Tibial artery (tissue), 4 donors: ENCODE data around the gene SPATA20.

Source experiments
- DNase-seq, 2 donors: peaks; one replicate each; pipeline ENCODE4 v3.0.0-alpha.2; 2019
- H3K27ac ChIP-seq, 2 donors: fragments of 200-600 bp; sonication (generic) in 1 of 2; 1 replicate in 1 of 2; 2 replicates in 1 of 2; pipeline ENCODE4 v1.5.1; 2018 to 2019; ENCODE audit warnings: mild to moderate bottlenecking in 1 of 2
- H3K27me3 ChIP-seq, 2 donors: fragments of 200-600 bp; sonication (generic) in 1 of 2; one replicate each; pipeline versions ENCODE4 v1.5.1 to v1.6.0; 2016 to 2019
- H3K36me3 ChIP-seq, 3 donors: fragments of 200-600 bp; sonication (generic) in 2 of 3; one replicate each; pipeline ENCODE4 v1.5.1; 2016 to 2019; ENCODE audit warnings: mild to moderate bottlenecking in 2 of 3
- H3K4me1 ChIP-seq, 4 donors: fragments of 200-600 bp; sonication (generic) in 2 of 4; 1 replicate in 3 of 4; 2 replicates in 1 of 4; pipeline ENCODE4 v1.5.1; 2016 to 2019
- H3K4me3 ChIP-seq, 2 donors: fragments of 200-600 bp; sonication (generic) in 1 of 2; 1 replicate in 1 of 2; 2 replicates in 1 of 2; pipeline ENCODE4 v1.5.1; 2018 to 2019; ENCODE audit warnings: mild to moderate bottlenecking in 2 of 2
- H3K9me3 ChIP-seq, 3 donors: fragments of 200-600 bp; sonication (generic) in 1 of 3; one replicate each; pipeline ENCODE4 v1.5.1; 2016 to 2019
- intact Hi-C: fragments of 100-400 bp; cut with DNase I; formaldehyde crosslinking; loops from one replicate; pipeline ENCODE4 v1.15.0; 2023; ENCODE audit warnings: low total_unique reads
- TF ChIP-seq, protein P1 (sequence below), 2 experiments: fragments of 200-600 bp in 1 of 2; fragments of 450-650 bp in 1 of 2; IDR thresholded peaks; one replicate each; pipeline ENCODE4 v1.5.1; 2017 to 2019; ENCODE audit warnings: antibody characterized with exemption in 2 of 2, mild to moderate bottlenecking in 1 of 2, moderate library complexity in 1 of 2

The SPATA20 gene

DNA sequence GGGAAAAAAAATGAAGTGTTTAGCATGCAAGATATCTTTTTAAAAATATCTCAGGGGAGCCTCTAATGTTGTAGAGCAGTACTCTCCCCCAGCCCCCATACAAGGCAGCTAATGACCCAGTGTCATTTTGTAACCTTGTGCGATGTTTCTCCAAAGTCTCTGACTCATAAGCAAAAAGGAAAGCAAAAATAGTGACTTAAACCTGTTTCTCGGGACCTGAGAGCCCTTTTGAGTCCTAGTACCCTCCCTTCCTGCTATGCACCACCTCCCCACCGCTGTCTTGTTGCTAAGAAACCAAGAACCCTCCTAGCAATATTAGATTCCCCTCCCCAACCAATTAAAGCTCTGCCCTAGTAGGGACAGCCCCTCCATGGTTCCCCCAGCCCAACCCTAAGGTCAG is 35.9 kb upstream of the SPATA20 start:
- H3K36me3 ChIP-seq = no peaks in the 10 kb centered on the region
- H3K9me3 ChIP-seq = no peaks in the 10 kb centered on the region
- no peak overlapping the region for H3K4me3 ChIP-seq
- intact Hi-C loops = no loop called here
- peaks cover 0 to 23% (median 9%) of the 10 kb centered on the region in 4 donors for H3K4me1 ChIP-seq
- TF ChIP-seq, protein P1, sequence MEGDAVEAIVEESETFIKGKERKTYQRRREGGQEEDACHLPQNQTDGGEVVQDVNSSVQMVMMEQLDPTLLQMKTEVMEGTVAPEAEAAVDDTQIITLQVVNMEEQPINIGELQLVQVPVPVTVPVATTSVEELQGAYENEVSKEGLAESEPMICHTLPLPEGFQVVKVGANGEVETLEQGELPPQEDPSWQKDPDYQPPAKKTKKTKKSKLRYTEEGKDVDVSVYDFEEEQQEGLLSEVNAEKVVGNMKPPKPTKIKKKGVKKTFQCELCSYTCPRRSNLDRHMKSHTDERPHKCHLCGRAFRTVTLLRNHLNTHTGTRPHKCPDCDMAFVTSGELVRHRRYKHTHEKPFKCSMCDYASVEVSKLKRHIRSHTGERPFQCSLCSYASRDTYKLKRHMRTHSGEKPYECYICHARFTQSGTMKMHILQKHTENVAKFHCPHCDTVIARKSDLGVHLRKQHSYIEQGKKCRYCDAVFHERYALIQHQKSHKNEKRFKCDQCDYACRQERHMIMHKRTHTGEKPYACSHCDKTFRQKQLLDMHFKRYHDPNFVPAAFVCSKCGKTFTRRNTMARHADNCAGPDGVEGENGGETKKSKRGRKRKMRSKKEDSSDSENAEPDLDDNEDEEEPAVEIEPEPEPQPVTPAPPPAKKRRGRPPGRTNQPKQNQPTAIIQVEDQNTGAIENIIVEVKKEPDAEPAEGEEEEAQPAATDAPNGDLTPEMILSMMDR (IDR thresholded peaks at IDR 0.05) = no peak
- DNase-seq = no peak
- H3K27ac ChIP-seq = no peak overlapping the region
- H3K27me3 ChIP-seq = no peaks in the 10 kb centered on the region

DNA sequence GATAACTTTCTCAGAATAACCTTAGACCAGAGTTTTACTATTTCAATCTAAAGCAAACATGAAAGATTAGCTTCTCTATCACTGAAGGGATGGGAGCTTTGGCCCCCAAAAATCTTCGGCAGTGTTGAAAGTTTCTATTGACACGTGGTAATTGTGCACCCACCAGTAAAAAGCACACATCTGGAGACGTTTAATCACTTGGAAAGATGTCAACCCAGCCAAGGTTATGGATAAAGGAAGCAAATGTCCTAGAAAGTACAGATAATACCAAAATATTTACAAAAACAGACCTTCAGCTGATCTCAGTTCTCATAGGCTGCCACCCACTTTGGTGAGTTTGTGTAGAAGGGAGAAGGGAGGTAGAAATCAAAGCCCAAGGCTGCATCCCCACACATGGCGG is 33.5 kb upstream of the SPATA20 start:
- H3K27ac ChIP-seq = no peak overlapping the region
- intact Hi-C loops = no loop called here
- peaks cover 0 to 13% (median 4%) of the 10 kb centered on the region in 4 donors for H3K4me1 ChIP-seq
- no peak overlapping the region for H3K4me3 ChIP-seq
- H3K9me3 ChIP-seq = no peaks in the 10 kb centered on the region
- H3K27me3 ChIP-seq = no peaks in the 10 kb centered on the region
- no peaks in the 10 kb centered on the region for H3K36me3 ChIP-seq
- TF ChIP-seq, protein P1 (IDR thresholded peaks at IDR 0.05) = no peak
- no peak for DNase-seq

DNA sequence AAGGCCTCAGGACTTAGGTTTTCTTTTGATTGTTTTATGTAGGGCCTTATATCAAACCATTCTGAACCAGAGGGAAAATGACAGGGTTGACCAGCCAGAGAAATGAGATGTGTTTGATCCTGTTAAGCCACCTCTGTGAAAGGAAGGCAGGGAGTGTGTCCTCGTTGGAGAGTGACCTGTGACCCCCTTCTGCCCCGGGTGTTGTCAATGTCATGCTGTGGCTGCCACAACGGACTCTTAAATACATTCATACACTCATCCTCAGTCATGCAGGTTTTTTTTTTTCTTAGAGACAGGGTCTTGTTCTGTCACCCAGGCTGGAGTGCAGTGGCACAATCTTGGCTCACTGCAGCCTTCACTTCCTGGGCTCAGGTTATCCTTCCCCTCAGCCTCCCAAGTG is 32.6 kb upstream of the SPATA20 start:
- Histone ChIP-seq H3K9me3 (no peaks in the 10 kb centered on the region), H3K4me1 (peaks cover 0 to 6% (median 0%) of the 10 kb centered on the region in 4 donors), H3K27me3 (no peaks in the 10 kb centered on the region), H3K4me3 (no peak overlapping the region), H3K27ac (no peak overlapping the region), H3K36me3 (no peaks in the 10 kb centered on the region)
- TF ChIP-seq, protein P1 (IDR thresholded peaks at IDR 0.05) = no peak
- DNase-seq = no peak
- intact Hi-C loops = no loop called here

DNA sequence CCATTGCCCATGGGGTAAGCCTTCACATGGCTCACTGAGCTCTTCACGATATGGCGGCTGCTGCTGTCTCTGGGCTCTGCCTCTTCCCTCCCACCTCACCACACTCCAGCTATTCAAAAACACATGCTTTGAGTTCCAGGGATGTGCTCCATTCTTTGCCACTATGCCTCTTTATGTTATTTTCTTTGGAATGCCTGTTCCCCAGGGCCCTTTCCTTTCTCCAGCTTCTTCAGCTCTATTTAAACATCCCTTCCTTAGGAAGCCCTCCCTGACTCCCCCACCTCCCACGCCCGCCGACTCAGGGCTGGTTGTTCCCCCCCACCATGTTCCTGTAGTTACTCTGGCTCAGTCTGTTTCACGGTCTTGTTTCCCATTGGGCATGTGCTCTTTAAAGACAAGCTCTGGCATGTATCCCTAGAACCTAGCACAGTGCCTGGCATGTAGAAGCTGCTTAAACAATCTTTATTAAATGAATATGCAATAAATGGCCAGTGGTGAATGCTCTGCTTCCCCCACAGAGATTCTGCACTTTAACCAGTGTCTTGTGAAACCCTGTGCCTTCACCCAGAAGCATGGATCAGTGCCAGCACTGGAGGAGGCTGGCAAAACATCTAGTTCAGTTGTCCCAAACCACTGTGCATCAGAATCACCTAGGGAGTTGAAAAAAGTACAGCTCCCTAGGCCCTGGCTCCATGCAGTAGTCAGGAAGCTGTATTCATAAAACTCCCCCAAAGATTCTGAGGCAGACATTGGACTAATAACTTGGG is 31.9 kb upstream of the SPATA20 start:
- no peak overlapping the region for H3K27ac ChIP-seq
- H3K27me3 ChIP-seq = no peaks in the 10 kb centered on the region
- no peak overlapping the region for H3K4me3 ChIP-seq
- H3K36me3 ChIP-seq = no peaks in the 10 kb centered on the region
- no peaks in the 10 kb centered on the region for H3K9me3 ChIP-seq
- intact Hi-C loops = no loop called here
- DNase-seq = peak in 1 of 2 donors; percentile 57
- peaks cover 0 to 6% (median 0%) of the 10 kb centered on the region in 4 donors for H3K4me1 ChIP-seq
- TF ChIP-seq, protein P1 (IDR thresholded peaks at IDR 0.05) = no peak

DNA sequence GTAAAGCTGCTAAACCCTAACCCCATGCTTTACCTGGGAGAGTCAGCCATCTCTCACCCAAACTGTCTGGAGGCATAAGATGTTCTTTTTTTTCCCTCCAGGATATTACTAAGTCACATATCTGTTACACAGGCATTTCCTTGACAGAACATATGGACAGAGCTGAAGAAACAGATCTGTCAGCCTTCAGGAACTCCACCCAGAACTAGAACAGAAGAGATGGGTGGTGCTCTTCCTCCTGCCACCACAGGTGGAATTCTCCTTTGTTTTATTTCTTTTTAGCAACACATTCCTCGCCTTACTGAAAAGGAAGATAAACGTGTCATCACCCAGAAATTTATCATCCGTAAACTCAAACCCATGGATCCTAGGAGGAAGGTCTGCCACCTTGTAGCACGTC is 30.0 kb upstream of the SPATA20 start:
- no peaks in the 10 kb centered on the region for H3K9me3 ChIP-seq
- no peaks in the 10 kb centered on the region for H3K36me3 ChIP-seq
- no peak overlapping the region for H3K4me3 ChIP-seq
- H3K27ac ChIP-seq = no peak overlapping the region
- DNase-seq = no peak
- H3K27me3 ChIP-seq = no peaks in the 10 kb centered on the region
- H3K4me1 ChIP-seq = peaks cover 0 to 6% (median 0%) of the 10 kb centered on the region in 4 donors
- TF ChIP-seq, protein P1 (IDR thresholded peaks at IDR 0.05) = no peak
- intact Hi-C loops = no loop called here
